Measurements from ENCODE around the gene TAF11L6.
"Not testable (repeated sequence)": the region's sequence is repeated elsewhere in the genome, so short reads cannot be mapped to it uniquely, and the experiment has no call there.

Gene TAF11L6

GRCh38 chr5:17528369-17528768 is at the start of gene TAF11L6:
Gene TAF11L6, plus strand, starts transcription at chr5:17528669.
- not testable (repeated sequence) for DNase-seq

GRCh38 chr5:17481378-17481777 is 47.1 kb upstream of the TAF11L6 start:
- no peak for DNase-seq

- DNase-seq: no peak
Measured at GRCh38 chr5:17482790-17483189, 45.7 kb upstream of the TAF11L6 start.

GRCh38 chr5:17486464-17487173 is 41.9 kb upstream of the TAF11L6 start:
- not testable (repeated sequence) for DNase-seq

- no peak for DNase-seq
Measured at GRCh38 chr5:17487174-17487512, 41.3 kb upstream of the TAF11L6 start.

- DNase-seq: not testable (repeated sequence)
Measured at GRCh38 chr5:17491257-17491656, 37.2 kb upstream of the TAF11L6 start.

GRCh38 chr5:17492770-17493169 is 35.7 kb upstream of the TAF11L6 start:
- no peak for DNase-seq

GRCh38 chr5:17497446-17497845 is 31.0 kb upstream of the TAF11L6 start:
- no peak for DNase-seq

GRCh38 chr5:17497931-17498330 is 30.5 kb upstream of the TAF11L6 start, which contains the start of gene TAF11L2:
Gene TAF11L2, plus strand, starts transcription at chr5:17498231.
- DNase-seq: not testable (repeated sequence)

GRCh38 chr5:17511775-17512325 is 16.6 kb upstream of the TAF11L6 start:
- no peak for DNase-seq

GRCh38 chr5:17517526-17517925 is 10.9 kb upstream of the TAF11L6 start:
- DNase-seq: not testable (repeated sequence)

- not testable (repeated sequence) for DNase-seq
Measured at GRCh38 chr5:17518067-17518466, 10.4 kb upstream of the TAF11L6 start, which contains the start of gene TAF11L3. Gene TAF11L3, plus strand, starts transcription at chr5:17518367.

- DNase-seq: not testable (repeated sequence)
Measured at GRCh38 chr5:17519508-17519907, 9.0 kb upstream of the TAF11L6 start.

- DNase-seq: not testable (repeated sequence)
Measured at GRCh38 chr5:17521501-17521900, 7.0 kb upstream of the TAF11L6 start, which contains the start of gene TAF11L4. Gene TAF11L4, plus strand, starts transcription at chr5:17521801.

GRCh38 chr5:17524935-17525334 is 3.5 kb upstream of the TAF11L6 start, which contains the start of gene TAF11L5:
Gene TAF11L5, plus strand, starts transcription at chr5:17525235.
- DNase-seq: not testable (repeated sequence)

GRCh38 chr5:17526504-17526903 is 2.0 kb upstream of the TAF11L6 start:
- DNase-seq: not testable (repeated sequence)
